Subcutaneous adipose tissue (tissue), 4 donors: ENCODE results near the gene PLCD1. TPM values are rescaled to one million over a fixed set of nuclear protein-coding genes. Genes with fewer than 3 reads are reported as not detected.

ENCODE experiments used
- CTCF ChIP-seq: fragments of 450-650 bp; IDR thresholded peaks from one replicate; pipeline ENCODE4 v1.5.1; 2016; ENCODE audit warnings: low read depth, mild to moderate bottlenecking, control low read depth, antibody characterized with exemption, moderate library complexity
- small RNA-seq: library from RNA; depleted of rRNA; stranded (forward); fragments of <200 nt; gene quantifications from one replicate; pipeline ENCODE3, GENCODE V24; 2016
- total RNA-seq, 4 donors: library from RNA; depleted of rRNA; stranded (reverse); fragments of >200 nt; gene quantifications; one replicate each; pipeline ENCODE4 v1.1.0, GENCODE V29; 2016

Gene PLCD1
- total RNA-seq, 4 donors from 2014 or later = 17.4 to 34.8 (median 25.2) TPM

- no peak for TF ChIP-seq CTCF
Measured at GRCh38 chr3:37963016-37963415, 66.4 kb downstream of the PLCD1 start.

GRCh38 chr3:37961622-37962431 is 67.6 kb downstream of the PLCD1 start:
- TF ChIP-seq CTCF = no peak

GRCh38 chr3:37957539-37957936 is 71.9 kb downstream of the PLCD1 start:
- TF ChIP-seq CTCF = no peak

Small RNA genes lying within 50 kb of the gene (small RNA-seq; reads per million reads assigned to genes)
- gene MIR26A1 (2.4 reads per million, percentile 48 among the genes with 10 or more reads in this experiment), gene RF00019 (0.49 reads per million)

Other genes starting within 250 kb of the PLCD1 start
- gene CTDSPL, start 167.8 kb downstream of the PLCD1 start, total RNA-seq = 10 to 100 TPM; 29.0 to 34.8 (median 30.1) TPM
- 1 to 10 TPM; 3.4 to 9.0 (median 7.0) TPM for gene VILL, start 38.9 kb downstream of the PLCD1 start, total RNA-seq
- gene DLEC1, start 9.6 kb upstream of the PLCD1 start, total RNA-seq = 1 to 10 TPM in 3 of 4 donors, under 1 TPM in 1; 0.85 to 1.3 (median 1.2) TPM
- 100 to 1,000 TPM in 1 of 4 donors, 10 to 100 TPM in 3; 42.4 to 121 (median 74.5) TPM for gene ACAA1, start 107.5 kb upstream of the PLCD1 start, total RNA-seq
- 100 to 1,000 TPM in 1 of 4 donors, 10 to 100 TPM in 3; 32.6 to 109 (median 45.8) TPM for gene MYD88, start 109.0 kb upstream of the PLCD1 start, total RNA-seq
- 10 to 100 TPM; 30.0 to 49.6 (median 33.0) TPM for gene OXSR1, start 135.9 kb upstream of the PLCD1 start, total RNA-seq
- under 1 TPM in 1 of 4 donors, not detected in 3; 0.51 TPM for gene SLC22A13, start 236.2 kb upstream of the PLCD1 start, total RNA-seq